ENCODE data around the gene HEATR5B.

Gene HEATR5B

GRCh38 chr2:37083873-37084794 lies at the start of gene HEATR5B, which contains the start of gene GPATCH11:
Gene HEATR5B, minus strand, starts transcription at chr2:37084372. Its CDS starts 958 bp downstream, at chr2:37083414.
Gene GPATCH11, plus strand, starts transcription at chr2:37084518. Its CDS starts 3,864 bp downstream, at chr2:37088382.
- peak; percentile 97 for DNase-seq

GRCh38 chr2:37132914-37133313 lies 48.7 kb upstream of the HEATR5B start:
- DNase-seq: no peak

GRCh38 chr2:37125416-37125815 lies 41.2 kb upstream of the HEATR5B start:
- no peak for DNase-seq

GRCh38 chr2:37119157-37119556 lies 35.0 kb upstream of the HEATR5B start:
- DNase-seq: no peak

- no peak for DNase-seq
Observed at GRCh38 chr2:37117566-37117965, 33.4 kb upstream of the HEATR5B start.

- no peak for DNase-seq
Observed at GRCh38 chr2:37111958-37112357, 27.8 kb upstream of the HEATR5B start.

- DNase-seq: no peak
Observed at GRCh38 chr2:37110306-37111212, 26.4 kb upstream of the HEATR5B start.

- DNase-seq: no peak
Observed at GRCh38 chr2:37109523-37109922, 25.4 kb upstream of the HEATR5B start.

GRCh38 chr2:37105150-37105549 lies 21.0 kb upstream of the HEATR5B start:
- DNase-seq: no peak

- no peak for DNase-seq
Observed at GRCh38 chr2:37104178-37104577, 20.0 kb upstream of the HEATR5B start.

- no peak for DNase-seq
Observed at GRCh38 chr2:37102588-37102987, 18.4 kb upstream of the HEATR5B start.

GRCh38 chr2:37100054-37100453 lies 15.9 kb upstream of the HEATR5B start:
- no peak for DNase-seq

GRCh38 chr2:37098416-37099118 lies 14.4 kb upstream of the HEATR5B start:
- no peak for DNase-seq

- no peak for DNase-seq
Observed at GRCh38 chr2:37096568-37096967, 12.4 kb upstream of the HEATR5B start.

GRCh38 chr2:37091873-37092272 lies 7.7 kb upstream of the HEATR5B start:
- DNase-seq: no peak

- DNase-seq: no peak
Observed at GRCh38 chr2:37090019-37090477, 5.9 kb upstream of the HEATR5B start.

- no peak for DNase-seq
Observed at GRCh38 chr2:37085731-37086147, 1.6 kb upstream of the HEATR5B start.

- DNase-seq: no peak
Observed at GRCh38 chr2:37084797-37085196, 625 bp upstream of the HEATR5B start.

- DNase-seq: no peak
Observed at GRCh38 chr2:37080689-37081088, 3.5 kb downstream of the HEATR5B start.

GRCh38 chr2:37080266-37080665 lies 3.9 kb downstream of the HEATR5B start:
- DNase-seq: no peak

GRCh38 chr2:37070931-37071330 lies 13.2 kb downstream of the HEATR5B start:
- DNase-seq: no peak

- DNase-seq: no peak
Observed at GRCh38 chr2:37068686-37069085, 15.5 kb downstream of the HEATR5B start.

- DNase-seq: no peak
Observed at GRCh38 chr2:37061776-37062175, 22.4 kb downstream of the HEATR5B start.
